ENCODE results near the gene PICK1. TPM values are rescaled to one million over a fixed set of nuclear protein-coding genes. Genes with fewer than 3 reads are reported as not detected.
A peak's percentile ranks its signal among the peaks of the same experiment; 100 is the strongest.

Gene PICK1
- total and polyA plus RNA-seq, 4 donors: 5.8 to 25.8 (median 13.1) TPM

DNA sequence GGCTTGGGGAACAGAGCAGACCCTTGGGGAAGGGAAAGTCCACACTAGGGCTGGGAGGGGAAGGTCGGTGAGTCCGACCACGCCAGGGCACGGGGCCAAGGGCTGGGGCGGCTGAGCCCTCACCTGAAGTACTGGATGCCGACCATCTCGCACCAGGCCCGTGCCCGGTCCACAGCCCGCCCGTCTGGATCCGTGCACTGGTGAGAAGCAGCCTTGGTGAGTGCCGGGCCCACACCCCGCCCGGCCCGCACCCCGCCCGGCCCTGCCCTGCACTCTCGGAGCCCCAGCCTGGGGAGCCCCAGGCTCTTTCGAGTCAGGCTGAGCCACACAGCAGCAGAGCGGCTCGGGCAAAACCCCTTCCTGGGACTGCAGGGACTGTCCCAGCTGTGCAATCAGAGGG is 55.2 kb downstream of the PICK1 start:
- H3K27me3 ChIP-seq (ENCODE audit: control insufficient read depth in 4 of 4, insufficient read depth in 4 of 4, low read length in 3 of 4): no peaks in the 10 kb centered on the region
- H3K36me3 ChIP-seq (ENCODE audit: control insufficient read depth in 4 of 4, insufficient read depth in 3 of 4, low read depth in 1 of 4, low read length in 3 of 4): no peaks in the 10 kb centered on the region
- H3K4me1 ChIP-seq (ENCODE audit: control insufficient read depth in 4 of 4, insufficient read depth in 4 of 4, low read length in 3 of 4): peaks cover 7 to 21% (median 16%) of the 10 kb centered on the region in 4 donors
- DNase-seq (ENCODE audit: low spot score): no peak
- no peaks in the 10 kb centered on the region for H3K9me3 ChIP-seq (ENCODE audit: control insufficient read depth in 4 of 4, low read length in 3 of 4)
- H3K9ac ChIP-seq (ENCODE audit: low read depth in 1 of 2, low read length in 2 of 2): no peak overlapping the region
- 89% methylated on average over 22 of the region's 22 CpGs for WGBS
- no peak overlapping the region for H3K4me3 ChIP-seq (ENCODE audit: low read depth in 1 of 3, low read length in 3 of 3)
- TF ChIP-seq TAF1 (conservative IDR thresholded peaks at IDR 0.05) (no peak), RXRA (IDR thresholded peaks at IDR 0.05) (no peak), HNF4A (conservative IDR thresholded peaks at IDR 0.05) (no peak), SP1 (IDR thresholded peaks at IDR 0.05) (no peak), YY1 (IDR thresholded peaks at IDR 0.05) (no peak), JUND (IDR thresholded peaks at IDR 0.05) (no peak), GABPA (IDR thresholded peaks at IDR 0.05 in 1 of 2, conservative IDR thresholded peaks at IDR 0.05 in 1 of 2) (no peak)
- TF ChIP-seq, protein P1, sequence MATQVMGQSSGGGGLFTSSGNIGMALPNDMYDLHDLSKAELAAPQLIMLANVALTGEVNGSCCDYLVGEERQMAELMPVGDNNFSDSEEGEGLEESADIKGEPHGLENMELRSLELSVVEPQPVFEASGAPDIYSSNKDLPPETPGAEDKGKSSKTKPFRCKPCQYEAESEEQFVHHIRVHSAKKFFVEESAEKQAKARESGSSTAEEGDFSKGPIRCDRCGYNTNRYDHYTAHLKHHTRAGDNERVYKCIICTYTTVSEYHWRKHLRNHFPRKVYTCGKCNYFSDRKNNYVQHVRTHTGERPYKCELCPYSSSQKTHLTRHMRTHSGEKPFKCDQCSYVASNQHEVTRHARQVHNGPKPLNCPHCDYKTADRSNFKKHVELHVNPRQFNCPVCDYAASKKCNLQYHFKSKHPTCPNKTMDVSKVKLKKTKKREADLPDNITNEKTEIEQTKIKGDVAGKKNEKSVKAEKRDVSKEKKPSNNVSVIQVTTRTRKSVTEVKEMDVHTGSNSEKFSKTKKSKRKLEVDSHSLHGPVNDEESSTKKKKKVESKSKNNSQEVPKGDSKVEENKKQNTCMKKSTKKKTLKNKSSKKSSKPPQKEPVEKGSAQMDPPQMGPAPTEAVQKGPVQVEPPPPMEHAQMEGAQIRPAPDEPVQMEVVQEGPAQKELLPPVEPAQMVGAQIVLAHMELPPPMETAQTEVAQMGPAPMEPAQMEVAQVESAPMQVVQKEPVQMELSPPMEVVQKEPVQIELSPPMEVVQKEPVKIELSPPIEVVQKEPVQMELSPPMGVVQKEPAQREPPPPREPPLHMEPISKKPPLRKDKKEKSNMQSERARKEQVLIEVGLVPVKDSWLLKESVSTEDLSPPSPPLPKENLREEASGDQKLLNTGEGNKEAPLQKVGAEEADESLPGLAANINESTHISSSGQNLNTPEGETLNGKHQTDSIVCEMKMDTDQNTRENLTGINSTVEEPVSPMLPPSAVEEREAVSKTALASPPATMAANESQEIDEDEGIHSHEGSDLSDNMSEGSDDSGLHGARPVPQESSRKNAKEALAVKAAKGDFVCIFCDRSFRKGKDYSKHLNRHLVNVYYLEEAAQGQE (IDR thresholded peaks at IDR 0.05): no peak
- no peak overlapping the region for H3K27ac ChIP-seq (ENCODE audit: low read depth in 1 of 2, low read length in 2 of 2)

DNA sequence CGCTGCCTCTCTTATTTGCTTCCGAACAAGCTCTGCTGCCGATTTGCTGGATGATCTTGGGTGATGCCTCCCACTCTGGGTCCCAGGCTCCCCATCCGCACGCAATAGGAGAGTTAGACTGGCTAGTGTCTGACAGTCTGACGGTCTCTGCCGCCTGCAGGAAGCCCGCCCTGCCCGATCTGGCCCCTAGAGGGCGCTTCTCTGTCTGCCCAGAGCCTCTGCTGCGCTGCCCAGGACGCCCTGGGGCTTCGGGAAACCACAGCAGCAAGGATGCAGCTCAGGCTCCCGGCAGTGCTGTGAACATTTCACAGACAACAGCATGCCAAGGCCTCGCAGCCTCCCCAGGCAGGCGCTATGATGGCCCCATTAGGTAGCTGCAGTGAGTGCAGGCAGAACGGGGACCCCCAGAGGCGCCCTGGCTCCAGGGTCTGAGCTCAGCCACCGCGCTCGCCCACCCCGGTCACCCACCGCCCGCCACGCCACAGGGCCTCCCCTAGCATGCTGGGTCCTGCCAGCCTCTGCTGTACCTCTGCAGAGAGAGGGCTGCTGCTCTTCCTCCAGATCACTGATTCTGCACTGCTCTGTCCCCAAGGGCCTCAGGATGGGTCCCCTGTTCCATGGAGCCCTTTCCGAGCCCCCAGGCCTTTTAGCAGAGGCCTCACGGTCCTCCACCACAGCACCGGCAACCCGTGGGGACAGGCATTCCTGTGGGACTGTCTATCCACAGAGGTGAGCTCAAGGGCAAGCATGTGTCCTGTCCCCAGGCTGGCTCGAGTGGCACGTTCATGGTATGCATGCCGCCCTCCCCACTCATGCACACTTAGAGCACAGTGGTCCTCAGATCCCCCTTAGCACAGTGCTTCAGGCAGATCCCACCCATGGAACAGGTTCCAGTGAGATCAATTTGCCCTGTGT is 57.5 kb downstream of the PICK1 start:
- Histone ChIP-seq H3K9me3 (ENCODE audit: control insufficient read depth in 4 of 4, low read length in 3 of 4) (no peaks in the 10 kb centered on the region), H3K27me3 (ENCODE audit: control insufficient read depth in 4 of 4, insufficient read depth in 4 of 4, low read length in 3 of 4) (no peaks in the 10 kb centered on the region), H3K4me3 (ENCODE audit: low read depth in 1 of 3, low read length in 3 of 3) (no peak overlapping the region), H3K4me1 (ENCODE audit: control insufficient read depth in 4 of 4, insufficient read depth in 4 of 4, low read length in 3 of 4) (peaks cover 0 to 10% (median 3%) of the 10 kb centered on the region in 4 donors), H3K27ac (ENCODE audit: low read depth in 1 of 2, low read length in 2 of 2) (no peak overlapping the region), H3K9ac (ENCODE audit: low read depth in 1 of 2, low read length in 2 of 2) (no peak overlapping the region), H3K36me3 (ENCODE audit: control insufficient read depth in 4 of 4, insufficient read depth in 3 of 4, low read depth in 1 of 4, low read length in 3 of 4) (peaks cover 0 to 2% (median 0%) of the 10 kb centered on the region in 4 donors)
- DNase-seq (ENCODE audit: low spot score): peak; percentile 91
- 57% methylated on average over 32 of the region's 32 CpGs for WGBS
- TF ChIP-seq, protein P2, sequence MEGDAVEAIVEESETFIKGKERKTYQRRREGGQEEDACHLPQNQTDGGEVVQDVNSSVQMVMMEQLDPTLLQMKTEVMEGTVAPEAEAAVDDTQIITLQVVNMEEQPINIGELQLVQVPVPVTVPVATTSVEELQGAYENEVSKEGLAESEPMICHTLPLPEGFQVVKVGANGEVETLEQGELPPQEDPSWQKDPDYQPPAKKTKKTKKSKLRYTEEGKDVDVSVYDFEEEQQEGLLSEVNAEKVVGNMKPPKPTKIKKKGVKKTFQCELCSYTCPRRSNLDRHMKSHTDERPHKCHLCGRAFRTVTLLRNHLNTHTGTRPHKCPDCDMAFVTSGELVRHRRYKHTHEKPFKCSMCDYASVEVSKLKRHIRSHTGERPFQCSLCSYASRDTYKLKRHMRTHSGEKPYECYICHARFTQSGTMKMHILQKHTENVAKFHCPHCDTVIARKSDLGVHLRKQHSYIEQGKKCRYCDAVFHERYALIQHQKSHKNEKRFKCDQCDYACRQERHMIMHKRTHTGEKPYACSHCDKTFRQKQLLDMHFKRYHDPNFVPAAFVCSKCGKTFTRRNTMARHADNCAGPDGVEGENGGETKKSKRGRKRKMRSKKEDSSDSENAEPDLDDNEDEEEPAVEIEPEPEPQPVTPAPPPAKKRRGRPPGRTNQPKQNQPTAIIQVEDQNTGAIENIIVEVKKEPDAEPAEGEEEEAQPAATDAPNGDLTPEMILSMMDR (IDR thresholded peaks at IDR 0.05; ENCODE audit: low read depth, low read length, missing input control): peak; percentile 91
- peak in 1 of 2 donors; percentile 43 for TF ChIP-seq RXRA (IDR thresholded peaks at IDR 0.05)
- peak; percentile 89 to 97 for TF ChIP-seq RAD21 (IDR thresholded peaks at IDR 0.05)
- no peak for TF ChIP-seq FOXA1 (IDR thresholded peaks at IDR 0.05)
- TF ChIP-seq SP1 (IDR thresholded peaks at IDR 0.05): peak; percentile 8

All from liver (tissue), 9 donors.